DND-41 (cell line): ENCODE measurements around the gene PTPN1.

ENCODE experiments used
- EZH2 ChIP-seq: IDR thresholded peaks from 3 replicates; pipeline ENCODE4 v1.6.1; 2012; ENCODE audit warnings: borderline replicate concordance, low read depth, mild to moderate bottlenecking, moderate library complexity, low read length, inconsistent platforms; ENCODE audit not compliant: severe bottlenecking
- TF ChIP-seq, protein P1 (sequence below): IDR thresholded peaks from 2 replicates; pipeline ENCODE4 v1.5.1; 2012; ENCODE audit warnings: borderline replicate concordance, low read length, moderate library complexity, mild to moderate bottlenecking; ENCODE audit not compliant: poor library complexity, severe bottlenecking; ENCODE audit errors: extremely low read depth

DNA sequence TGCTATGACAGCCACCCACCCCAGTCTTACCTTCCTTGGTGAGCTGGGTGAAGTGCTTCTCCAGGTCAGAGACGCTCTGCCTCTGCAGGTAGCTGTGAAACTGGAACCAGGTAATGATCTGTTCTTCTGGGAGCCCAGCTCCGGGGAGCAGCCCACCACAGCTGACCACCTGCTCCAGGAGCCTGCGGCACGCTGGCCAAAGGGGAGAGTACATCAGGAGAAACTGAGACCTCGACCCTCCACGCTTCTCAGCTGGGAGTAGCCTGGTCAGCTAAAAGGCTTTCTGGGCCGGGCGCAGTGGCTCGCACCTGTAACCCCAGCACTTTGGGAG is 82.8 kb downstream of the PTPN1 start:
- TF ChIP-seq, protein P1, sequence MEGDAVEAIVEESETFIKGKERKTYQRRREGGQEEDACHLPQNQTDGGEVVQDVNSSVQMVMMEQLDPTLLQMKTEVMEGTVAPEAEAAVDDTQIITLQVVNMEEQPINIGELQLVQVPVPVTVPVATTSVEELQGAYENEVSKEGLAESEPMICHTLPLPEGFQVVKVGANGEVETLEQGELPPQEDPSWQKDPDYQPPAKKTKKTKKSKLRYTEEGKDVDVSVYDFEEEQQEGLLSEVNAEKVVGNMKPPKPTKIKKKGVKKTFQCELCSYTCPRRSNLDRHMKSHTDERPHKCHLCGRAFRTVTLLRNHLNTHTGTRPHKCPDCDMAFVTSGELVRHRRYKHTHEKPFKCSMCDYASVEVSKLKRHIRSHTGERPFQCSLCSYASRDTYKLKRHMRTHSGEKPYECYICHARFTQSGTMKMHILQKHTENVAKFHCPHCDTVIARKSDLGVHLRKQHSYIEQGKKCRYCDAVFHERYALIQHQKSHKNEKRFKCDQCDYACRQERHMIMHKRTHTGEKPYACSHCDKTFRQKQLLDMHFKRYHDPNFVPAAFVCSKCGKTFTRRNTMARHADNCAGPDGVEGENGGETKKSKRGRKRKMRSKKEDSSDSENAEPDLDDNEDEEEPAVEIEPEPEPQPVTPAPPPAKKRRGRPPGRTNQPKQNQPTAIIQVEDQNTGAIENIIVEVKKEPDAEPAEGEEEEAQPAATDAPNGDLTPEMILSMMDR, result no peak
- no peak for TF ChIP-seq EZH2
